ENCODE results near the gene SKIDA1.
A peak's percentile ranks its signal among the peaks of the same experiment; 100 is the strongest.

Gene SKIDA1

GRCh38 chr10:21529032-21529910 is 3.8 kb upstream of the SKIDA1 start:
- no peak for DNase-seq (ENCODE audit: low spot score)

- DNase-seq (ENCODE audit: low spot score), result no peak
Observed at GRCh38 chr10:21528236-21529031, 3.0 kb upstream of the SKIDA1 start.

GRCh38 chr10:21527598-21528235 is 2.2 kb upstream of the SKIDA1 start:
- no peak for DNase-seq (ENCODE audit: low spot score)

- peak; percentile 73 for DNase-seq (ENCODE audit: low spot score)
Observed at GRCh38 chr10:21526860-21527597, 1.5 kb upstream of the SKIDA1 start.

GRCh38 chr10:21526188-21526859 is 842 bp upstream of the SKIDA1 start:
- peak; percentile 78 for DNase-seq (ENCODE audit: low spot score)

- no peak for DNase-seq (ENCODE audit: low spot score)
Observed at GRCh38 chr10:21524526-21525366, 736 bp downstream of the SKIDA1 start.

- no peak for DNase-seq (ENCODE audit: low spot score)
Observed at GRCh38 chr10:21524131-21524525, 1.4 kb downstream of the SKIDA1 start.

GRCh38 chr10:21523557-21524008 is 1.9 kb downstream of the SKIDA1 start:
- DNase-seq (ENCODE audit: low spot score), result no peak

GRCh38 chr10:21522631-21523406 is 2.7 kb downstream of the SKIDA1 start:
- no peak for DNase-seq (ENCODE audit: low spot score)

GRCh38 chr10:21521751-21522533 is 3.5 kb downstream of the SKIDA1 start:
- no peak for DNase-seq (ENCODE audit: low spot score)

- DNase-seq (ENCODE audit: low spot score), result no peak
Observed at GRCh38 chr10:21520949-21521348, 4.5 kb downstream of the SKIDA1 start.

GRCh38 chr10:21520509-21520908 is 5.0 kb downstream of the SKIDA1 start:
- DNase-seq (ENCODE audit: low spot score), result no peak

- no peak for DNase-seq (ENCODE audit: low spot score)
Observed at GRCh38 chr10:21519941-21520436, 5.5 kb downstream of the SKIDA1 start.

- no peak for DNase-seq (ENCODE audit: low spot score)
Observed at GRCh38 chr10:21519397-21519933, 6.0 kb downstream of the SKIDA1 start.

- DNase-seq (ENCODE audit: low spot score), result no peak
Observed at GRCh38 chr10:21518641-21519396, 6.7 kb downstream of the SKIDA1 start.

GRCh38 chr10:21518149-21518640 is 7.3 kb downstream of the SKIDA1 start:
- DNase-seq (ENCODE audit: low spot score), result no peak

All from putamen (tissue), 1 donor.